KG1 (cell line): Measurements from ENCODE around the gene ERGIC1.

Experiments
- DNase-seq: peaks from one replicate; lab custom pipeline; 2025; lab: John Stamatoyannopoulos, UW

ERGIC1 gene

DNA sequence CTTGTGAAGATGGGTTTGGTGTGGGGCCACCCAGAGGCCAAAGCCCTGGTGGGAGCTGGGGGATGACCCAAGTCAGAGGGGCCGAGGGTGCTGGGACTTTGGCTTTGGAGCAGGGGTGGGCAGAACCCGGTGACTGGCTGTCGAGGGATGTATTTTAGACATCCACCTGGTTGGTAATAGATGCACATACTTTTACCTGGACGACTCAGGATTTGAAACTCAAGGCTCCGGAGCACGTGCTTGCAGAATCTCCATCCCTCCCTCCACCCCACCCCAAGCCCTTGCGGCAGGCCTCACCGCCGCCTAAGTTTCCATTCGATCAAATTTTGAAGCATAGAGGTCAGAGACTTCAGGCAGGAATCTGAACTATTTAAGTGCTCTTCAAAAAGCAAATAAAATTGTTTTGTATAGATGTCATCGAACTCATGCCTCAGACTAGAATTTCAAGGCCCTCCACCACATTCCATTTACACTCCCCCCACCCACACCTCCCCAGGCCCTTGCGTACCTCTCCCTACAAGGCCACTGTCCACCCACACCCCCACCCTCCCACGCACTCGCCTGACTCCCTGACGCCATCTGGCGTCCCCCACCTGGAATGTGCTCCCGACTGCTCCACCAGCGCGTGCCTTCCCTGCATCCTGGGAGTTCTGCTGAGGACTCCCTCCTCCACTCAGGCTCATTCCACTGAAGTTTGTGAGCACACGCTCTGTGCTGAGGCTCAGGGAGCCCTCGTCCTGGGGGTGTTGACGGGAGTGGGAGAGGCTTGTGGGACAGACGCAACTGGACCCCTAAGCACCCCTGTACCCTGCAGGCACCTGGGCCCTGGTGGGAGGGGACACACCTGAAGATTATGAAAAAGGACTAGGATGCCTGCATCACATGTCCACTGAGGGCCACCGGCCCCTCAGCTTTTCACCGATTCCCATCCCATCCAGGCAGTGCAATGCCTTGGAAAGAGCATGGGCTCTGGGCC lies 68.7 kb downstream of the ERGIC1 start:
- no peak for DNase-seq

DNA sequence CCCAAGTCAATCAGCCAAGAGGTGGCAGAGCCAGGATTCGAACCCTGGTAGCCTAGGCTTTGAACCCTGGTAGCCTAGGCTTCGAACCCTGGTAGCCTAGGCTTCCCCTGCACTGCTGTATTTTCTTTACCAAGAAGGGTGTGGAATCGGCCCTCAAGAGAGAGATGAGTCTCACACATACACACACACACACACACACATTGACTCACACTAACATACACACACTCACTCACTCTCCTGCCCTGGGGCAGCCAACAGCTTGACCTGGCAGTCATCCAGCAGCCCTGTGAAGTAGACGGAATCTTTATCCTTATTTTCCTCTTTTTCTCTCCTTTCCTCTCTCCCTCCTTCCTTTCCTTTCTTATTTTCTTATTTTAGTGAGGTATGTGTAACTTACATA lies 69.7 kb downstream of the ERGIC1 start:
- no peak for DNase-seq

DNA sequence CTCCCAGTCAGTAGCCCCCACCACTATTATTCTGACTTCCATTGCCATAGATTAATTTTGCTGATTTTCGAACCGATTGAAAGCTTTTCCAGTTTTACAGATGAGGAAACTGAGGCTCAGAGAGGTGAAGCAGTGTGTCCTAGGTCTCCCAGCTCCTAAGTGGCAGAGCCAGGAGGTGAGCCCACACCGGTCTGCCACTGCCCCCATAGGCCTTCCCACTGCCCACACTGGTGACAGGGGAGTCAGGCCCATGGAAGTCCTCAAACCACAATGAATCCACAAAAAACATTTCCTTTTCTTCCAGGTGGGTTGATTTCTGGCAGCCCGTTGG lies 70.2 kb downstream of the ERGIC1 start:
- DNase-seq, result no peak

DNA sequence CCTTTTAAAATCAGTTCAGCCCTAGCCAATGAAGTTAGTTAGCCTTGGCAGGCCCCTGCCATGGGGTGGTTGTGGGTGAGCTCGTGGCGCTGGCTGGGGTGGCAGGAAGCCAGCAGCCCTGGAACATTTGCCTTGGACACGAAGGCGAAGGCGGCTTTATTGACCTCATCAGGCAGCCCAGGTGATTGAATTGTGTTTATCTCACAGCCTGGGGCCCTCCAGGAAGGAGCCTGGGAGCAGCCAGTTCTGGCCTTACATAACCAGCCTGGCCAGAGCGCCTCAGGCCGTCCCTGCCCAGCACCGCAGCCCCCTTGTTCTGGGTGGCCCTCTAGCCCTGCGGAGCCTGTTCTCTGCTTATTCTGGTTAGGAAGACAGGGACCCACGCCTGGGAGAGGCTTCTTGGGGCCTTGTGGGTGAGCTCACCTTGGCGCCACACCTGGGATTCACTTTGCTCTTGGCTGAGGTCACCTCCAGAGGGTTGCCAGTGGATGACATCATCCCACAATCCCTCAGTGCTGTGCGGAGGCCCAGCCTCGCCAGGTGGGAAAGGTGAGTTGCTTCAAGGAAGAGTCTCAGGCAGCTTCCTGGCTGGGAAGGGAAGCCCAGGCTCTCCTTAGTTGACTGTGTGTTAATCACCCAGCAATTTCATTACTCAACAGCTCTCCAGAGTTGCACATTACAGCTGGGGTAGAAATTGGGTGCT lies 70.7 kb downstream of the ERGIC1 start:
- DNase-seq, result no peak

DNA sequence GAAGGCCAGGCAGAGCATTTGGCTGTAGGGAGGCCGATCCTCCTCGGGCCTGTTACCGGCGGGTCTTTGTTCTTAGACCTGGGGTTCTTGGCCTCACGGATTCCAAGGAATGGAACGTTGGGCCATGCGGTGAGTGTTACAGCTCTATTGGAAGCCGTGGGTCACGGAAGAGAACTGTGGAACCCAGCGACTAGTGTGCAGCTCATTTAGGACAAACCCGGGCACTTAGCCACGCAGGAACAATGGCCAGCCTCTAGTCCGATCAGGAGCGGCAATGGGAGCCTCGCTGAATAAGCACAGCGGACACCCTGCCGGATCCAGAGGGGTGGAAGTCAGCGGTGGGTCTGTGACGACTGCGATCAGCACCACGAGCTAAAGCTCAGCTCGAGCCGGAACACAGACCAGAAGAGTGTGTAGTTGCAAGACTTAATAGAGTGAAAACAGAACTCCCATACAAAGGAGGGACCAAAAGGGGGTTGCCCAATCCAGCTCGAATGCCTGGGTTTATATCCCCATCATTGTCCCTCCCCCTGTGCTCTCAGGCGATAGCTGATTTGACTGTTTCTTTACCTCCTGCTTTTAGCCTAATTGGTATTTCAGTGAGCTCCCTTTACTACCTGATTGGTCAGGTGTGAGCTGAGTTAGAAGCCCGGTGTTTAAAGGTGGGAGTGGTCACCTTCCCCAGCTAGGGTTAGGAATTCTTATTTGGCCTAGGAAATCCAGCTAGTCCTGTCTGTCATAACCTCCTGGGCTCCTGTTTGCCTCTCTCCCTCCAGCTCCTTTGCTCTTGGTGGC lies 71.5 kb downstream of the ERGIC1 start:
- no peak for DNase-seq

DNA sequence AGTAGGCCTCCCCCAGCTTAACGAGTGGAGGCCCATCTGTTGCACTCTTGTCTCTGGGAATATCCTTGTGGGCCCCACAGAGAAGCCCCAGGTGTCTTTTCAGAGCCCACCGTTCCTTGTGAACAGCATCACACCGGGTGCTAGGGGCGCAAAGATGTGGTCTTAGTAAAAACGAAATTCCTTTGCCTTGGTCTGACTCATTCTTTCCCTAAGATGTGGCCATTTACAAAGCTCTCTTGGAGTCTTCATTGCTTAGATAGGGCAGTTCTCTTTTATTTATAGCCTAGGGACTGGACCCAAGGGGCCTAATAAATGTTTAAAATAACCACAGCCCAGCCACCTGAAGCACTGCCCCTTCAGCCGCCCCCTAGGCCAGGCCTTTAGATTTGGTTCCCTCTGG lies 72.4 kb downstream of the ERGIC1 start:
- no peak for DNase-seq

DNA sequence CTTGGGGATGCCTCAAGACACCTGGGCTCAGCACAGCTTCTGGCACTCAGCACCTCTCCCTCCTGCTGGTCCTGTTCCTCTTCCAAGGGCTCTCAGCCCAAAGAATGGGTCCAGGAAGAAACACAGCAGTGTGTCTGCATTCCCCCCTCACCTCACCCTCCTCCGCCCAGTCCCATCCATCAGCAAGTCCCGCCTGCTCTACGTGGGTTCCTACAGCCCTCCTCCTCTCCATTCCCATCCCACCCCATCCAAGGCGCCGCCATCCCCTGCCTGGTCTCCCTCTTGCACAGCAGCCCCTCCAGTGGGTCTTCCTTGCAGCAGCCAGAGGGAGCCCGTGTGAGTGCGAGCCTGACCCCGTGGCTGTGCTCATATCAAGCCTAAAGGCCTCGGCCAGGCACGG lies 72.8 kb downstream of the ERGIC1 start:
- DNase-seq, result no peak

DNA sequence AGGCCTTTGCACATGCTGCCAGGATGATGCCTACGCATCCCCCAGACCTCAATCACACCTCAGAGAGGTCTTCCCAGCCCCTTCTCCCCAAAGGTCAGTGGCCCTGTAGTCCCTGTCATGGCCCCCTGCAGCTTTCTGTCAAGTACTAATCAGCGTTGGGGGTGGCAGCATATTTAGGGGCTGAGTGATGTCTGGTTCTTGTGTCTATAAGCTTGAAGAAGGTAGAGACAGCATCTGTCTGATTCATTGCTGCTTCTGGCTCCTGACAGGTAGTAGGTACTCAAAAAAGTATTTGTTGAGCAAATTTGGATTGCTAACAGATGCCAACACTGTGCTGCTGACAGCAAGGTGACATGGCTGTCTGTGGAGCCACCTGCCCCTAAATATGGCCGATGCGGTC lies 73.6 kb downstream of the ERGIC1 start:
- DNase-seq, result no peak

DNA sequence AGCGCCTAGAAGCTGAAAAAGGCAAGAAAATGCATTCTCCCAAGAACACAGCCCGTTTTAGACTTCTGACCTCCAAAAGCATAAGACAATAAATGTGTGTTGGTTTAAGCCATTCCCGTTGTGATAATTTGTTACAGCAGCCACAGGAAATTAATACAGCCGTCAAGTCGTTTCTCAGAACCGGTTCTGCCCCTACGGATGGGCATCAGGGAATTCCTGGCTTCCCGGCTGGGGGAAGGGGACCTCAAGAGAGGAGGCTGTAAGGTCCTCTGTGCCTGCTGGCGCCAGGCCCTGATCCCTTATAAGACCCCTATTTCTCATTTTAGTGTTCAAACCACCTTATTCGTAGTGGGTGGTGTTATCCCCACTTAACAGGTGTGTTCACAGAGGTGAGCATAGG lies 74.6 kb downstream of the ERGIC1 start:
- no peak for DNase-seq

DNA sequence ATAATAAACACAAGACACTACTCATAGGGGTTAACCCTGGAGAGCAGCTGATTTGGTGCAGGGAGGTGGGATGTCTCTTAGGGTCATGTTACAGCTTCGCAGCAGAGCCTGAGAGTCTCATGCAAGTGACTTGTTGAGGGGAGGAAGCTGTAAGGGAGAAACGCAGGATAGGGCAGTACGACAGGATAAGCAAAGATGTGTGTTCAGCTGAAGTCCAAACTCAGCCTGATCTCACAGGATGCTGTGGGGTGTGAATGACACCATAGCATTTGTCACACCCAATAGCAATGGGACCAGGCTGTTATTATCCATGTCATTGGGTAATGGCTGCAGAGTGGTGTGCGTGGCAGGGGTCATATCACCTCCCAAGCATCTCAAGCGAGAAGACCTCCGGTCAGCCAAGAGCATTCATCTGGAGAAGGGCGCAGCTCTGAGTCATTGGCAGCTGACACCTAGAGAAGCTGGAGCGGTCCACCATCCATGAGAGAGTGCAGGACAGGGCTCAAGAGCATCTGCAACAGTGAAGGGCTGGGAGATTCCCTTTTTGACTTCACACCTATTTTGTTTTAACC lies 76.0 kb downstream of the ERGIC1 start:
- no peak for DNase-seq

DNA sequence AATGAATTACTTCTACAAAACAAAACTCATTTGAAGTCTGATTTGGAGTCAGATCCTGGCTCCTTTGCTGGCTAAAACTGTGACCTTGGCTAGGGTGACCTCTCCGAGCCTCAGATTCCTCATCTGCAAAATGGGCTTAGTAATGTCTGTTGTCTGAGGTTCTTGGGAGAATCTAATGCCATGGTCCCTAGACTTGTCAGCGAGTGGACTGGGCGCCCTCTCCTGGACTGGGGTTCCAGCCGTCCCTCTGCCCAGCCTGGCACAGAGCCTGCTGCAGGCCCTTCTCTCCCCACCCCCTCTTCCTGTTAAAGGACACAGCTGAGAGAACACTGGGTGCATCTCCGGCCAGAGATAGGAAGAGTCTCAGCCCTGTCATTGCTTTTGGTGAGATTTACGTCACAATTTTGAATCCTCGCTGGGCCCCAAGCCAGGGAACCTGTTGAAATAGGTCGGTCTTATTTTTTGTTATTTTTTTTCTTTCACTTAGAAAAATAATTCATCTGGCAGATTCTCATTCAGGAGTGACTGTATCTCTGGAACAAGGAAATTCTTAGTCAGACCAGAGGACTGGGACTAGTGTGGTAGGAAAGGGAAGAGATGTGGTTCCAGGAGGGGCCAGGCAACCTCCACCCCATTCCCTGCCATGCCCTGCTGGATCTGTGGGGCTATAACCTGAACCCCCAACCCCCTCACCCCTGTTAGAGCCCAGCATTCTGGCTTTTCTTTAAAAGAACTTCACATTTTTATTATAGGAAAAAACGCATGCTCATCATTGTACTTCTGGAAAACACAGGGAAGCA lies 77.0 kb downstream of the ERGIC1 start:
- DNase-seq, result no peak

DNA sequence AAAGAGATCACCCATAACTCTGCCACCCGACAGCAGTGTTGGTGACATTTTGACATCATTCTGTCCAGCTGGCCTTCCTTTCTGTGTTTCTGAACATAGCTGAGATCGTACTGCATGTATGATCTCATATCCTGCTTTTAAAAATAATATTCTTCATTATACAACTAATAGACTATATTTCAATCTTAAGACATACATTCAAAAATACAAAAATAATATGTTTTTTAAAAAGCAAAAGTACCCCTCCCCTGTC lies 77.5 kb downstream of the ERGIC1 start:
- no peak for DNase-seq

DNA sequence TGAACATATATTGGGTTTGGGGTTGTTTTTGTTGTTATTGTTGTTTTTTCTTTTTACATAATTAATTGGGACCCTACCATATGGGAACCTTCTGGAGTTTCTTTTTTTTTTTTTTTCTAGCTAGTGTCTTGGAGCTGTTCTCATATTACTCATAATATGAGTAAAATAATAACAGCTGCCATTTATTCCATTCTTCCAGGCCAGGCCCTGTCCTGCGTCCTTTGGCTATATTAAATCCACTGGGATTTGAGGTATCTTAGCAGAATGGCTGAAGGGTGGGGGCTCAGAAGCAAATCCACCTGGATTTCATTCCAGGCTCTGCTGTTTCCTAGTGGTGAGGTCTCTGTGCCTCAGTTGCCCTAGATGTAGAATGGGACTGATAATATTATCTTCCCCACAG lies 77.9 kb downstream of the ERGIC1 start:
- DNase-seq, result no peak

DNA sequence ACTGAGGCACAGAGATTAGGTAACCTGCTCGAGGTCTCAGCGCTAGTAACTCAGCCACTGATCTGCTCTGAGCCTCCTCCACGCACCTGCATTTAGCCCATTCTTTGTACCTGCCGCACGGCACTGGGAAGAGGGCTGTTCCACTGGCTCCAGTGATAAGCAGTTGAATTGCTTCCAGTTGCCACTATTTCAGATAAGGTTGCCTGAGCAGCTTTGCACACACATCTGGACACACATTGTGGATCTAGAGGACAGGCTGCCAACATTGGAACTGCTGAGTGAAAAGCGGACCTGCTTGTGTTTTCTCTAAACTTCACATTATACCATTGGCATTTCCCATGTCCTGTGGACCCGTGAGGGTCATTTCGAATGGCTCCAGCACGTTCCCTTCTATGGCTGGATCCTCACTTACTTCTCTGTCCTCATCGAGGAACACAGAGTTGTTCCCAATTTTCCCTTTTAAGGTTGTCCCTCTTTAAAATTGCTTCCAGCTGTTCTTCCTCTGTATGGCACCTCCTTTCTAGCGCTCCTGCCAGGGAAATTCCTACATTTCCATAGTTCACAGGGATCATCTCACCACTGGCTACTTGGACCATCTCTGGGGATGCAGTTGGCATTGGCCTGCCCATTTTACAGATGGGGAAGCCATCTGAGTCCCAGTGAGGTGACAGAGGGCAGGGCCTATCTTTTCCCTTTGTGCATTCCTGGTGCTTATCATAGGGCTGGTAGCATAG lies 79.2 kb downstream of the ERGIC1 start:
- no peak for DNase-seq

DNA sequence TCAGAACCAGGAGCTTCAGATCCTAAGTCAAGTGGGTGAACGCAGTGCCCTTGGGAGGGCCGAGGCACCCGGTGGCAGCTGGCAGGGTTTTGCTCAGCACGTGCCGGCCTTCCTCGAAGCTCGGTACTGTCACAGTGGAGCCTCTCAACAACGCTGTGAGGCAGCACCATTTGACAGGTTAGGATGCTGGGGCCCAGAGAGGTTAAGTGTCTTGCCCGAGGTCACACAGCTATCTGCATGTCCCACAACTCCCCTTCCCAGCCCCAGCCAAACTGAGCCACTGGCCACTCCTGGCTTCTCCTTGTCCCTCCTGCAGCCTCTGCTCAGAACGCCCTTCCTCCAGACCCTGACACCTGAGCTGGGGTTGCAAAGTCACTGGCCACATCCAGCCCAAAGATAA lies 81.5 kb downstream of the ERGIC1 start:
- DNase-seq, result no peak

DNA sequence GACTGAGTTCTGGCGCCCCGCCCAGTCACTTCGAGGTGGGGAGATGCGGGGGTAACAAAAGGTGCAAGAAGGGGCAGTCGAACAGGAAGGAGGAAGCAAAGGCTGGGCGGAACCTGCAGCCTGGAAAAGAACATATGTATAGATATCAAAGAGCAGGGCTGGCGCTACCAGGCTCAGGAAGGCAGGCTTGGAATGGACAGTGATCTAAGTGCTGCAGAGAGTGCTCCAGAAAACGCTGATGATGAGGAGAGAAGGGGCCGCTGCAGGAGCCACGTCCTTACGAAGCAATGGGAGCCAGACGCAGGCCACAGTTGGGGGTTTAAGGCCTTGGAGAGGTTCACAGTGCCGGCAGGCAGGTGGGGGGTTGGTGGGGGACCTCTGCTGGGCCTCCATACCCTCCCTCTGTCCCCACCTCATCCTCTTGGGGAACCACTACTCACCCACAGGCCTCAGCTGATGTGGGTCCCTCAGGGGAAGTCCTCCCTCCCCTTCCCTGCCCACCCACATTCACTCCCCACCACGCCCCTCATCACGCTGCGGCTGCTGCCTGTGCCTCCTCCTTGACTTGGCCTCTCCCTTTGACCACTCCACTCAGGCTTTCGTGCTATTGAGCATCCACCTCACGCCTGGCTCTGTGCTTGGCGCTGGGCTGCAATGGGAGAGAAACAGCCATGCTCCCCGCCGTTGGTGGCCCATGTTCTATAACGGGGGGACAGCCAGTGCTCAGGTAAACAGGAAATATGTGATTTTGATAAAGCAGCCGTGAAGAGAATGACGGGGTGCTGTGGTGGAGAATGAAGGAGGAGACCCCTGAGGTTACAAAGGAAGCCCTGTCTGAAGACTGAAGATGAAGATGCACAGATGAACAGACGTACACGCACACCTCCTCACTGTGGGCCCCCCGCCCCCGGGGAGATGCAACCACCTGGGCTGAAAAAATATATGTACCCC lies 84.6 kb downstream of the ERGIC1 start:
- DNase-seq, result no peak

DNA sequence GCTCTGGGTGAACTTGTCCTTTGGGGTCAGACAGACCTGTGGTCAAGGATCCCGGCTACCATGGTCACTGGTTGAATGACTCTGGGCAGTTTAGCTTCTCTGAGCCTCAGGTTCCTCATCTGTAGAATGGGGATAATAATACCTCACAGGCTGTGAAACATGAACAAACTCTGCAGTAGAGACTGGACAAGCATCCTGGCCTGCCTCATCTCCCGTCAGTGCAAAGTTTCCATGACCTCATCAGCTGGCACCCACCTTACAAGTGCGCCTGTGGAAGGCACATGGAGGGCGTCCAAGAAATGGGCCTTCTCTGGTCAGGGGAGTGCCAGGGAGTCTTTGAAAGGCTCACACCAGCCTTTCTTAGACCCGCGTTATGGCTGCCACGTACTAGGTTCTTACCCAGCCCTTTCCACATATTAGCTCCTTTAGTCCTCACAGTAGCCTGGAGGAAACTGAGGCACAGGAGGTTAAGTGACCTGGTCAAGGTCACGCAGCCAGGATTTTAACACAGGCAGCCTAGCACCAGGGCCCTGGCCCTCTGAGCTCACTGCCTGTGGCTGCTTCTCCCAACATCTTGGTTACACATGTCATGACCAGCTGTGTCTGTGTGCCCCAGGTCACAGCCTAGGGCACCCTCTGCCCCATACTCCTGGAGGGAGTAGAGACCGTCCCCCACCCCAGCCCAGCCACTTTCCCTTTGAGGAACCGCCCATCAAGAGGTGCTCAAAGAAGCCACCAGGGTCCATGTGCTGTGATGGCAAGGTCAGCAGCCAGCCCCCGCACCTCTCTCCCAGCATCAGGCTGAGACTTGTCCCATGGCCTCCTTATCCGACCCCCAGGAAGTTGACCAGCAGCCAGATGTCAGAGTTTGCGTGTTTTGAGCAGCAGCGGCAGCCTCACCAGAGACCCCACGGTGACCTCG lies 85.7 kb downstream of the ERGIC1 start:
- no peak for DNase-seq

DNA sequence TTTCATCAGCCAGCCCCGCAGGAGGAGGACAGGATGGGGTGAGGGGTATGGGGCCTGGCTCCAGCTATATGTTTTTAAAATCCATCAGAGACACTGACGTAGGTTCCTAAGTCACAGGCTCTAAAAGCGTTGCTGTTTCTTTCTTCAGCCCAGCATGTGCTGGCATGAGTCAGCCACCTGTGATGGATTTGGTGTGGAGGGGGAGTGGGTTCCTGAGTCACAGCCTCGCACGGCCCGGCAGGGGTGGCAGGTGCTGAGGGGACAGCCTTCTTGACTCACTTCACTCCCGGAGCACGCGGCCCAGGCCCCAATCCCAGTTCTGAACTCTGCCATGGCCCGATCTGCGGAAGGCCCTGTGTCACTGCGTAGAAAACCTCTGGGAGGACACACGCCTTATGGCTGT lies 86.4 kb downstream of the ERGIC1 start:
- no peak for DNase-seq

DNA sequence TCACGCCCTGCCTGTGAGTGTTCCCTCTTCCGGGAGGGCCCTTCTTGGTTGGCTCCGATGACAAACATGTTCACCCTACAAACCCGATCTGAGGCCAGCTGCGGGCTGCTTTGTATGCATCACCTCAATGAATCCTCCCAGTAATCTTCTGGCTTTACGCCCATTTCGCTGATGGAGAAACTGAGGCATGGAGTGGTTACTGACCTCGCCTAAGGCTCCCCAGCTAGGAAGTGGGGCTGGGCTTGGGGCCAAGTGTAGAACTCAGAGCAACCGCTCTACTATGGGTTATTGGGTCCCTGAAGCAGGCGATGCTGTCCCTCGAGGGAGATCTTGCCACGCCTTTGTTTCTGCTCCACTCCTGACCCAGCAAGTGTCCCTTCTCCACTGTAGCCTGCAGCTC lies 86.9 kb downstream of the ERGIC1 start:
- no peak for DNase-seq
